Fibroblast of peridontal ligament (primary cell): Measurements from ENCODE around the gene STX2.
"Not testable (repeated sequence)": the region's sequence is repeated elsewhere in the genome, so short reads cannot be mapped to it uniquely, and the experiment has no call there.

Source experiments
- DNase-seq: peaks from one replicate; pipeline ENCODE4 v3.0.0-alpha.2; 2010; ENCODE audit errors: extremely low read depth

Gene STX2

DNA sequence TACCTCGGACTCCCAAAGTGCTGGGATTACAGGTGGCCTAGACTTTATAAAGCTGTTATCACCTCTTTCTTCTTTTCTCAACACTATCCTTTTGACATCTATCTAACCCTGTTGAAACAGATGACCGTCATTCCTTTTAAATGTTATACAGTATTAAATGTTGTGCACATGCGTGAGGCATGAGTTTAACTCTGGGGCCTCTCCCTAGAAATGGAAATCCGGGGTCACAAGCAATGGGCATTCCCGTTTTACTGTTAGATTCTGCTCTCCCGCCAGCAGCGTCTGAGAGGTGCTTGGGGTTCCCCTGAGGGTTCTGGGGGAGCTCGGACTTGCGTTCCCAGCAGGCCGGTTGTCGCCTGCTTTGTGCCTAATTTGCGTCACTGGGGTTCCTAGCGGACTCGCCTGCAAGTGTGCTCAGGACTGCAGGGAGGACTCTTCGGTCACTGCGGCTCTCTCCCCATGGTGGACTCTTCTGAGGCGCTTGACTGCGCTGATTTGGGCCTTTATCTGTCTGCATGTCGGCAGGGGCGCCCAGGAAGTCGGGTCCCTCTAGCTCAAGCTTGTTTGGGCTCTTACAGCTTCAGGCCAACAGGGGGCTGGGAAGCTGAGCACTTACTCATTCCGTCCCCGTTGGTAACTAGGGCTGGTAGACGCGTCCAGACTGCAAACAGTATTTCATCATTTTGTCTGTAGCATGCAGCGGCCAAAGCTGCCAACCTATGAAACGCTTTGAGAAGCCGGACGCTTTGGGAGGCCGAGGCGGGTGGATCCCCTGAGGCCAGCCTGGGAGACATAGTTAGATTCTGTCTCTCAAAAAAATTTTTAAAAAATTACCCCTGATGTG lies 31.6 kb upstream of the STX2 start:
- DNase-seq, result peak; percentile 93

DNA sequence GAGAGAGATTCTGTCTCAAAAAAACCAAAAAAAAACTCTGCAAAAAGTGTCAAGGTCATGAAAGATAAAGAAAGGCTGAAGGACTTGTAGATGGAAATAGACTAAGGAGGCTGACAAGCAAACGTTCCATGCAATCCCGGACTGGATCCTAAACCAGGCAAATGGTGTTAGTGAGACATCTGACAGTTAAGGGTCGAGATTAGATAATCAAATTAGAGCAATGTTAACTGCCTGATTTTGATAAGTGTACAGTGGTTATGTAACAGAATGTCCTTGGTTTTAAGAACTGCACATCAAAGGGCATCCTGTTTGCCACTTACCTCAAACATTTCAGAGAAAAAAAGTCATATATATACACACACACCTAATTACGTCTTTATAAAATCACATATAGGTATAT lies 29.4 kb upstream of the STX2 start:
- no peak for DNase-seq

DNA sequence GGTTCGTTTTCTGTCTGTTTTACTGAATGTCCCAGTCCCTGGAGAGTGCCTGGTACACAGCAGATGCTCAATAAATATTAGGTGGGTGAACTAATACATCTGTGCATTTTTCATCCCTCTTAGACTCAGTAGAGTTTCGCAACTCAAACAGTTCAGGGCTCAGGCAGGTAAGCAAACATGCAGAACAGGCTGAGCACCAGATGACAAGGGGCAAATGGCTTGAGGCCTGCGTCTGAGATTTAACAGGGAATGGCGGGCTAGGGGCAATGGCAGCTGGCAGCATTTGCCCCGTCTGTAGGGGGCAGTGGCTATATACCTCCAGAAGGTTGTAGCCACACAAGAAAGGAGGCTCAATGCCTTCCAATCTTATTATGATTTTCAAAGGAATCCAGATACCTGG lies 24.2 kb upstream of the STX2 start:
- no peak for DNase-seq

DNA sequence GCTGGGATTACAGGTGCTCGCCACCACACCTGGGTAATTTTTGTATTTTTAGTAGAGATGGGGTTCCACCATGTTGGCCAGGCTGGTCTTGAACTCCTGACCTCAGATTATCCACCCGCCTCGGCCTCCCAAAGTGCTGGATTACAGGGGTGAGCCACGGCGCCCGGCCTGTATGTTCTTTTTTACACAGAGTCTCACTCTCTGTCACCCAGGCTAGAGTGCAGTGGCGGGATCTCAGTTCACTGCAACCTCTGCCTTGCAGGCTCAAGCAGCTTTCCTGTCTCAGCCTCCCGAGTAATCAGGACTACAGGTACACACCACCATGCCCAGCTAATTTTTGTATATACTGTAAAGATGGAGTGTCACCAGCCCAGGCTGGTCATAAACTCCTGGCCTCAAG lies 23.7 kb upstream of the STX2 start:
- not testable (repeated sequence) for DNase-seq

DNA sequence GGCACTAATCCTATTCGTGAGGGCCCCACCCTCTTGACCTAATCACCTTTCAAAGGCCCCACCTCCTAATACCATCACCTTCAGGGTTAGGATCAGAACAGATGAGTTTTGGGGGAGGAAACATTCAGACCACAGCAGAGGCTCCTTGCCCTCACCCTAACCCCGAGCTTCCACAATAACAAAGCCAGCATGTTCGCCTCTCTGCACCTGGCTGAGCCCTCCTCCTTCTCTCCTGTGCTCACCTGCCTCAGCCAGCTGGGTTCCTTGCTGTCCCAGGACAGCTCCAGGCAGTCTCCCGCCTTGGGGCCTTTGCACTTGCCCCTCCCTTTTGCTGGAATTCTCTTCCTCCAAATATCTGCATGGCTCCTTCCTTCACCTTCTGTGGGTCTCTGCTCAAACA lies 23.1 kb upstream of the STX2 start:
- no peak for DNase-seq

DNA sequence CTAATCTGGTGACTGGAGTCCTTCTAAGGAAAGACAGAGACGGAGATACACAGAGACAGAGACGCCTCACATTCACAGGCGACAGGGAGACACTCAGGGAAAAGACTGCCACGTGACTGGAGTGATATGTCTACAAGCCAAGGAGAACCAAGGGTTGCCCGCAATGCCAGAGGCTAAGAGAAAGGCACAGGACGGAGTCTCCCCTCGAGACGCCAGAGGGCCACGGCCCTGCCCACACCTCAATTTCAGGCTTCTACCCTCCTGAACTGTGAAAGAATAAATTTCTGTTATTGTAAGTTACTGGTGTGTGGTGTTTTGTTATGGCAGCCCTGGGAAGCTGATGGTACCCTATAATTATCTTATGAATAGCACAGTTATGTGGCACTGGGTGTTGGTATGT lies 21.3 kb upstream of the STX2 start:
- no peak for DNase-seq

DNA sequence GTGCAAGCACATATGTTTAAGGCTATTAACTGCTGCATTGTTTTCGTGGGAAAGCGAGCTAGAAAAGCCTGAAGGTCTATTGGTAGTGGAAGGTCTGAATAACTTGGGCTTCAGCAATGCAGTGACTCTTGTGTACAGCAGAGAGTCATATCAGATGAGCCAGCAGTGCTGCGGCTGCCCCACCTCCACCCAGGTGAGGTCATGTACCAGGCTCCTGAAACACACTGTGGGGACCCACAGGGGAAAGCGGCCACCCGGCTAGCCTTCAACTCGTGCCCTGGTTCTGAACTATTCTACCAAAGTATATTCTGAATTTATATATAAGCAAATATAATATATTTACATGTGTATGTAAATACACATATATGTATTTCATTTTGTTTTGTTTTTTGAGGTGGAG lies 20.1 kb upstream of the STX2 start:
- no peak for DNase-seq

DNA sequence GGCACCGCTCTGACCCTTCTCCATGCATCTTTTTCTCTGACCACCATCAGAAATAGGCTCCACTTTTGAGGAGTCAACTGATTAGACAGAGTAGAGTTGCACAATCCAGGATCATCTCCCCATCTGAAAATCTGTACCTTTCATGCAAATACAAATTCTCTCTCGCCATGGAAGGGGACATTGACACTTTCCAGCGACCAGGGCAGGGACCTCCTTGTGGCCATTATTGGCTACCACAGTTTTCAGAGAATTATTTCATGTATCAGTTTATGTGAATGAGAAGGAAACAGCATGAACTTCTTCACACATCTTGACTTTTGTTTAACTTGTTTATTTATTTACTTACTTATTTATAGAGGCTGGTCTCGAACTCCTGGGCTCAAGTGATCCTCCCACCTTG lies 19.0 kb upstream of the STX2 start:
- DNase-seq, result no peak

DNA sequence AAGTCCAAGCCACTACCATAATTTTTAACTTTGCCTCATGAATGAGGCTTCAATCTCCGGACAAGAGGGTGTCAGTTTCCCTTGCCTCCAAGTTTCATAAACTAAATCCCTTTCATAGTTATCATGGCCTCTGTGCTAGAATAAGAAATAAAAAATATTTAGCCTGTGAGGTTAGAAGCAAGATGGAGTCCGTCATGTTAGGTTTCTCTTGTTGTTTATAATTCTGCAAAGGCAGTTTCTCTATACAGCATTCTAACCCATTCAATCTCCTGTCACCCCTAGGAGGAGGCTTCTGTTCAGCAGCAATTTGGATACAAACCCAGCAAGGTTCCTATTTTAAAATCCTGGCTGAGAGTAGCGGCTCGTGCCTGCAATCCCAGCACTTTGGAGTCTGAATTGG lies 17.0 kb upstream of the STX2 start:
- no peak for DNase-seq

DNA sequence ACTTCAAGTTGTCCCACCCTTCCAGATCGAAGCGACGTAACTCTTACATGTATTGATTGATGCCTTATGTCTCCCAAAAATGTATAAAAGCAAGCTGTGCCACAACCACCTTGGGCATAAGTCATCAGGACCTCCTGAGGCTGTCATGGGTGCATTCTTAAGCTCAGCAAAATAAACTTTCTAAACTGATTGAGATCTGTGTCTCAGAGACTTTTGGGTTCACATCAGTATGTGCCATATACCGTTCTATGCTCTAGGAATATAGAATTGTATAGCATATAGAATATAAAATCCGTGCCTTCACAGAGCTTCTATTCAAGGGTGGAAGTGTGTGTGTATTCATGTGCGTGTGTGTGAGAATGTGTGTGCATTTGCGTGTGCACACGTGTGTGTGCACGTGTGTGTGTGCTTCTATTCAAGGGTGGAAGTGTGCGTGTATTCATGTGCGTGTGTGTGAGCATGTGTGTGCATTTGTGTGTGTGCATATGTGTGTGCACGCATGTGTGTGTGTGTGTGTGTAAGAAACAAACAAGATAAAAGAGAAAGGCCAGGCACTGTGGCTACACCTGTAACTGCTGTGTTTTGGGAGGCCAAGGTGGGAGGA lies 11.5 kb upstream of the STX2 start:
- no peak for DNase-seq

DNA sequence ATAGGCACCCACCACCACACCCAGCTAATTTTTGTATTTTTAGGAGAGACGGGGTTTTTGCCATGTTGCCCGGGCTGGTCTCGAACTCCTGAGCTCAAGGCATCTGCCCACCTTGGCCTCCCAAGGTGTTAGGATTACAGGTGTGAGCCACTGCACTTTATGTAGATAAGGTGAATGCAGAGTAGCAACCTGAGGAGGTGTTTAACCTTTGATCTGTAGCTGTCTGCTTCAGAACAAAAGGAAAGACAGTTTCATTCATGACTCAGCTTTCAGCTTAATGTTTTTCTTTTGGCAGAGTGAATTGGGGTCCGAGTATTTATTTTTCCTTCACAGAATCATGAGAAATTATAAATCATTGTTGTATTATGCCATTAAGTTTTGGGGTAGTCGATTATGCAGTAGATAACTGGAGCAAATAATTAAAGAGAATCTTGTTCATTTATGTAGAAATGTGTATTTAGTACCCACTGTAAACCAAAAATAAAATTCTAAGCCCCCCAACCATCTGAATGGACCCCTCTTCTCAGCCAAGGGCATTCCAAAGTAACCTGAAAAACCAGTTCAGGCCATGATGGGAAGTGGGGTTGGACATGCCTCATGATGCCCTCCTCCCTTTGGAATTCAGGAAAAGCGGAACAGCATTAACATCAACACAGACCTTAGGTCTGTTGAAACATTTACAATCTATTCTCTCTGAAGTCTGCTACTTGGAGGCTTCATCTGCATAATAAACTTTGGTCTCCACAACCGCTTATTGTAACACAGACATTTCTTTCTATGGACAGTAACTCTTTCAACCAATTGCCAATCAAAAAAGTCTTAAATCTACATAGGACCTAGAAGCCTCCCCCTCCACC lies 10.7 kb upstream of the STX2 start:
- no peak for DNase-seq

DNA sequence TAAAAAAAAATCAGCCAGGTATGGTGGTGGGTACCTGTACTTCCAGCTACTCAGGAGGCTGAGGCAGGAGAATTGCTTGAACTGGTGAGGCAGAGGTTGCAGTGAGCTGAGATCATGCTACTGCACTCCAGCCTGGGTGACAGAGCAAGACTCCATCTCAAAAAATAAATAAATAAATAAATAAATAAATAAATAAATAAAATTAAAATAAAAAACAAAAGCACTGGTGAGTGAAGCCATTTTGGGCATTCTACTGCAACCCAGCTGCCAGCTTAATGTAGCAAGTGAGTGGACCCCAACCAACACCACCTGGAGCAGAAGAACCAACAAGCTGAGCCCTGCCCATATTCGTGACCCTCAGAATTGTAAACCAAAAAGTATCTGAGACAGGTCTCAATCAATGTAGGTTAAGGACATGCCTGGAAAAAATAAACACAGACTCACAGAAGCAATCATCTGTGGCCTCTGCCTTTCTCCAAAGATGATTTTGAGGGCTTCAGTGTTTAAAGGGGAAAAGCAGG lies 9.8 kb upstream of the STX2 start:
- not testable (repeated sequence) for DNase-seq

DNA sequence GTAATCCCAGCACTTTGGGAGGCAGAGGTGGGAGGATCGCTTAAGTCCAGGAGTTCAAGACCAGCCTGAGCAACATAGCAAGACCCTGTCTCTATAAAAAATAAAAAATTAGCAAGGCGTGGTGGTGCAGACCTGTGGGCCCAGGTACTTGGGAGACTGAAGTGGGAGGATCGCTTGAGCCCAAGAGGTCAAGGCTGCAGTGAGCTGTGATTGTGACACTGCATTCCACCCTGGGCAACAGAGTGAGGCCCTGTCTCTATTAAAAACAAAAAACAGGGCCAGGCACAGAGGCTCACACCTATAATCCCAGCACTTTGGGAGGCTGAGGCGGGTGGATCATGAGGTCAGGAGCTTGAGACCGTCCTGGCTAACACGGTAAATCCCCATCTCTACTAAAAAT lies 9.1 kb upstream of the STX2 start:
- DNase-seq, result not testable (repeated sequence)

DNA sequence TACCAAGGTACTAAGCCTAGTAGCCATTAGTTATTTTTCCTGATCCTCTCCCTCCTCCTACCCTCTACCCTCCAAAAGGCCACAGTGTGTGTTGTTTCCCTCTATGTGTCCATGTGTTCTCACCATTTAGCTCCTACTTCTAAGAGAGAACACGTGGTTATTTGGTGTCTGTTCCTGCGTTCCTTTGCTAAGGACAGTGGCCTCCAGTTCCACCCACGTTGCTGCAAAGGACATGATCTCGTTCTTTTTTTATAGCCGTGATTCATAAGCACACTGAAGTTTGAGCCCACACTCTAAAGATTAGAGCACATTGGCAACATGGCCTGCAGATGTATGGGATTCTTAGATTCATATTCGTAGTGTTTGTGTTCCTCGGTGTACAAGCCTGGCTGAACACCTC lies 8.1 kb upstream of the STX2 start:
- DNase-seq, result no peak

DNA sequence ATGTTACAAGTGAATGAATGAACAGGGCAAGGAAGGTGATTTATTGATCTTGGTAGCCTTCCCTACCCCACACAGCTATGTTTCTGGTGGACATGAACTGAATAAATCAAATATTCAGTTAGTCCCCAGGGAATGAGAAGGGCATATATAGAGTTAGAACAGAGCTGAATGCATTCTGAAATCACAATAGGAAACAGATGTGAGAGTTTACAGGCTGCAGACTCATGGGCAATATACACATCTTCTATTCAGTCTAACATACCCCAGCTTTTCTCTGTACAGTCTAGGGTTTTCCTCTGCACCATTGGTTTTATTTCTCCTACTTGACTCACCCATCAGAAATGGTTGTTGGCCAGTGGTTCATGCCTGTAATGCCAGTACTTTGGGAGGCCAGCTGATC lies 7.3 kb upstream of the STX2 start:
- DNase-seq, result peak; percentile 93

DNA sequence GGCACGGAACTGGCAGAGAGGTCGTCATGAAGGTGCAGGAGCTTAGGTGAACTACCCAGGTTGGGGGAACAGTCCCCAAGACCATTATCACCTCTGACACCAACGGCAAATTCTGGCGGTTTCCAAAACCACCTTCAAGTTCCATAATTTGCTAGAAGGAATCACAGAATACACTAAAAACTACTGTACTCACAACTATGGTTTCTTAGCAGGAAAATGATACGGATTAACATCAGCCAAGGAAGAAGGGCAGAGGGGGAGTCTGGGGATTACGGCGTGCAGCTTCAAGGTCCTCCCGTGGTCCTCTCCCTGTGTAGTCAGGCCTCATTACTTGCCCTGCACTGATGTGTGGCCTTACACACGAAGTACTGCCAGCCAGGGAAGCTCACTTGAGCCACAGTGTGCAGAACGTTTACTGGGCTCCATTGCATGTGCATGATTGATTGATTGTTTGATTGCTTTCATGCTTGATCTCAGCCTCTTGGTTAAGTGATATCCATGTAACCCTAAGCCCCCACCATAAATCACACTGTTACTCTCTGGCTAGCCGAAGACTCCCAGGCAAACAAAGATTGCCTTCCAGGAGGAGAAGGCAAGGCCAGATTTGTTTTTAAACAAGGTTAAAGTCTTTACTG lies 837 bp upstream of the STX2 start:
- no peak for DNase-seq

DNA sequence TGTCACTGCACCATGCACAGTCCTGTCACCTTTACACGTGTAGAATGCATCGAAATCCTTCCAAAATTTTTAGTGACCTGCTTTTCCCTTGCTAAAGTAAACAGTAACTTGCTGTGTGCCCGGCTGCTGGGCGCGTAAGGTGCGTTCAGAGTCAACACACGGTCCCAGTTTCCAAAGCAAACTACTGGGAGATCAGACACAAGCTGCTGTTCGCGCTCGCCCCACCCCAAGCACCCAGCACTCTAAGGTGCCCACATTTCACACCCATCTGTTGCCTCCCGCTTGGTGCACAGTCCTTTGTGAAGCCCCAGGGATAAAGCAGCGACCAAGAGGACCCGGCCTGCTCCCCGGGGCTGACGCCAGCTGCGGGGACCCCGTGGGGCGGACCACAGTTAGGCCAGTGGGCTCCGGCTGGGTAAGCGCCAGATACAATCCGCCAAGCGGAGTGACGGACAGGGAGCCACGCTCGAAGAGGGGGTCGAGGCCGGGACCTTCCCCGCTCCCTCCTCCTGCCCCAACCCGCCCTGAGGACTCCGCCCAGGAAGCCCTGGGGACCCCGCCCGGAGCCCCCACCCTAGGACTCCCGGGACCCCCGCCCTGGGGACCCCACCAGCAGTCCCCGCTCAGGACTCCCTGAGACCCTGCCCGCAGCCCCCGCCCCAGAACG lies 633 bp downstream of the STX2 start:
- DNase-seq, result peak; percentile 19

DNA sequence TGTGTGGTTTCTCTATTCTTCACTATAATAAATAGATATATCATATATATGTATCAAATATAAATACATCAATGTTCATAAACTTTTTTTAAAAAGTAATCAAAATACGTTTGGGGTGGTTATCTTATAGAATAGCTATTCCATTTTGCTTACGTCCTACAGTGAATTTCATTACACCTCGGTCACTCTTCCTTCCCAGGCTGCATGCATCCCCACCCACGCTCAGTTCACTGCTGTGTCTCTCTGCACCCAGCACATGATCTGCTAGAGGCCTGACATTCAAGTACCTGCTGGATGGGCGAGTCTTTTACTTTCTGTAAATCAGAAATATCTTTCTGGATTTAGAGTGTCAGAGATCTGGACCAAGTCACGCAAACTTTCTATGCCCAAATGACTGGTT lies 3.6 kb downstream of the STX2 start:
- no peak for DNase-seq

DNA sequence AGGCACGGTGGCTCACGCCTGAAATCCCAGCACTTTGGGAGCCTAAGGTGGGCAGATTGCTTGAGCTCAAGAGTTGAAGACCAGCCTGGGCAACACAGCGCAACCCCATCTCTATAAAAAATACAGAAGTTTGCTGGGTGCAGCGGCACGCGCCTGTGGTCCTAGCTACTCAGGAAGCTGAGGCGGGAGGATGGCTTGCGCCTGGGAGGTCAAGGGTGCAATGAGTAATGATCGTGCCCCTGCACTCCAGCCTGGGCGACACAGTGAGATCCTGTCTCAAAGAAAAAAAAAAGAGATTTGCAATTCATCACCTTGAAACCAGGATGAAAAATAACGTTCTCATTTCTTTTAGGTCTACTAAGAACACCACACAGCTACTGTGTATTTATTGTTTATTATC lies 4.0 kb downstream of the STX2 start:
- no peak for DNase-seq

DNA sequence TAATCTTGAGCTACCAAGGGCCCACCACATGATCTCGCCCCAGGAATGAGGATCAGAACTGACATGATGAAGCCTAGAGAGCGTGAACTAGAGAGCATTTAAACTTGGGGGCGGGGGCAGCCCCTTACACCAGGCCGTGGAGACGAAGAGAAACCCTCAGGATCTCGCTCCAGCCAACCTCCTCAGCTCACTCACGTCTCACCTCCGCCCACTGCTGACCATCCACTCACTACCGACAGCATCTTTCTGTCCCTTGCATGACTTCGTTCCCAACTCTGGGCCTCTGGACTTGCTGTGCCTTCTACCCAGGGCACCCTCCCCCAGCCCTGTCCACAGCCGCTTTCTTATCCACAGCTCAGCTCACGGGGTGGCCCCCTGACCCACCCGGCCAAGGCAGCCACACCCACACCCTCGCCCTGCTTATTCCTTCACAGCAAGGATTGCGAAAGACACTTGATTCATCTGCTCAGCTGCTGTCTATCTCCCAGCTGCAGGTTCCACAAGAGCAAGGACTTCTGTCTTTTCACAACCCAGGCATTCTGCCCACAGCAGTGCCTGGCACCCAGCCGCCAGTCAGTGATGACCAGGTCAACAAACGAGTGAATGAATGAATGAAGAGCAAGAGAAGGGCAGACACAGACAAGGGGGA lies 6.4 kb downstream of the STX2 start:
- peak; percentile 29 for DNase-seq

DNA sequence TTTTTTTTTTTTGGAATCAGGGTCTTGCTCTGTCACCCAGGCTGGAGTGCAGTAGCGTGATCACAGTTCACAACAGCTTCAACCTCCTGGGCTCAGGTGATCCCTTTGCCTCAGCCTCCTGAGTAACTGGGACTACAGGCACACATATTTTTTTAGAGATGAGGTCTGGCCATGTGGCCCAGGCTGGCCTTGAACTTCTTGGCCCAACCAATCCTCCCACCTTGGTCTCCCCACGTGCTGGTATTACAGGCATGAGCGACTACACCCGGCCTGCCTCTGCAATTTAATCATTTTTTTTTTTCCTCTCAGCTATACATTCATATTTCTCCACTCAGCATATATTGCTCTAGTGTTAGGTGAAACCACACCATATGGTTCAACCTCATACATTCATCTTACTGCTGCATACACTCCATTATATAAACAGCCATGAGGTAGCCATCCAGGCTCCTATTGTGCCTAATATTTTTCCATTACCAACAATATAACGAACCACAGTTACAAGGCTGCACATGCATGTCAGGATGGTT lies 7.1 kb downstream of the STX2 start:
- no peak for DNase-seq
